Measurements from ENCODE around the gene HOXD9.

HOXD9 gene

DNA sequence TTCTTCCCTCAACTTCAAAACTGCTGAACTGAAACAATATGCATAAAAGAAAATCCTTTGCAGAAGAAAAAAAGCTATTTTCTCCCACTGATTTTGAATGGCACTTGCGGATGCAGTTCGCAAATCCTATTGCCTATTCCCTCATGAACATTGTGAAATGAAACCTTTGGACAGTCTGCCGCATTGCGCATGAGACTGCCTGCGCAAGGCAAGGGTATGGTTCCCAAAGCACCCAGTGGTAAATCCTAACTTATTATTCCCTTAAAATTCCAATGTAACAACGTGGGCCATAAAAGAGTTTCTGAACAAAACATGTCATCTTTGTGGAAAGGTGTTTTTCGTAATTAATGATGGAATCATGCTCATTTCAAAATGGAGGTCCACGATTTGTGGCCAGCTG, 15.4 kb downstream of the HOXD9 start:
- no peak for DNase-seq (ENCODE audit: low read depth, low spot score)

- no peak for DNase-seq (ENCODE audit: low read depth, low spot score)
These were observed 16.0 kb downstream of the HOXD9 start for GRCh38 chr2:176138526-176138922.

GRCh38 chr2:176138923-176139660, 16.6 kb downstream of the HOXD9 start:
- DNase-seq (ENCODE audit: low read depth, low spot score) = no peak

DNA sequence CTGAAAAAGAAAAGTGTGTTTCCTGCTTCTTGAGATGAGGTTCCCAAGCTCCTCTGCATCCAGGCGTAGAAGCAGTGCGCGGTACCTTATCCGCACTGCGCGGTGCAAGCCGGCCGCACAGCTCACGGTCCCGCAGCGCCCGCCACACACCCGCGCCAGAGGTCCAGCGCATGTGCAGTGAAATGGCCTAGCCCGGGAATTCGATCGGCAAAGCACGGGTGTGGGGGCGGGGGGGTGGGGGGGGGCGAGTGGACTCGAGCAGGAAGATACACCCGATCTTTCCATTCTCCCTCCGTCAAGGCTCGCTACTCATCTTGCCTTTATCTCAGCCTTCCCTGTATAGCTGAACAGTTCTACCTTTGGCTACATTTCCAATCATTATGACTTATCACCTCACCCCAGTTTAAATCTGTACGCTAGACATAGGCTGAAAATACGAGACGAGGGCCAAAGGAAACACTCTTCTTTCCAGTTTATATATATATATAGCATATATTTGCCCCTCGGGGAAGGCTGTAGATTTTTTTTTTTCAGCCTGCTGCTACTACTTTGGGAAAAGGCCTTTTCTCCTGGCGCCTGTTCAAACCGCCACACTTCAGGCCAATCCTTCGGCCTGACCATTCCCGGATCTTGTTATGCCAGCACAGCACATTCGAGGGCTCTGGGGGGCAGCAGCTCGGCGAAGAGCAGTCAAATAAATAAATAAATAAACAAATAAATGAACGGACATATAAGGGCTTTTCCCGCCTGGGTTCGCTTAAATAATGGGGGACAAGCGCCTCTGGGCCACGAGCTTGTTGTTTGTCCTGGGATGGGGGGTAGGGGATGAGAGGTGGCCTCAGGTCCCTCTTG, 17.4 kb downstream of the HOXD9 start:
- DNase-seq (ENCODE audit: low read depth, low spot score) = no peak

- peak; percentile 73 for DNase-seq (ENCODE audit: low read depth, low spot score)
These were observed 18.2 kb downstream of the HOXD9 start for GRCh38 chr2:176140513-176141317.

DNA sequence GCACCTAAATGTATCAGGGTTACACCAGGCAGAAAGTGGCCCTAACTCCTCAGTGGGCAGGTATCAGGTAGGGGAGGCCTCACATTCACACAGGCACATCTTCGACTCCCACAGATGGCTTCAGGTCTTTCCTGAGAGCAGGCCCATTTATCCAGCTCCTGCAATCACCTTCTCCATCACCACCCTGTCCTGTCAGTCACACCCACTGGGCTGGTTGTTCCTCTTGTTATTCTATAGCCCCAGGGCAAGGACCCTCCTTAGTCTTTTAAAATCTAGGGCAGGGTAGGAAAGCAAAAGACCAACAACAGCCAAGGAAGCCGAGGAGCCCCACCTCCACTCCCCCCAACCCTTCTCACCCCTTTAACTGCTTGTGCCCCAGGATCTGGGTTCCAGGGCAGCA, 19.8 kb downstream of the HOXD9 start:
- no peak for DNase-seq (ENCODE audit: low read depth, low spot score)

GRCh38 chr2:176145085-176145969, 22.8 kb downstream of the HOXD9 start:
- no peak for DNase-seq (ENCODE audit: low read depth, low spot score)

- DNase-seq (ENCODE audit: low read depth, low spot score) = no peak
These were observed 23.6 kb downstream of the HOXD9 start for GRCh38 chr2:176146101-176146500.

GRCh38 chr2:176146645-176147044, 24.1 kb downstream of the HOXD9 start:
- no peak for DNase-seq (ENCODE audit: low read depth, low spot score)

DNA sequence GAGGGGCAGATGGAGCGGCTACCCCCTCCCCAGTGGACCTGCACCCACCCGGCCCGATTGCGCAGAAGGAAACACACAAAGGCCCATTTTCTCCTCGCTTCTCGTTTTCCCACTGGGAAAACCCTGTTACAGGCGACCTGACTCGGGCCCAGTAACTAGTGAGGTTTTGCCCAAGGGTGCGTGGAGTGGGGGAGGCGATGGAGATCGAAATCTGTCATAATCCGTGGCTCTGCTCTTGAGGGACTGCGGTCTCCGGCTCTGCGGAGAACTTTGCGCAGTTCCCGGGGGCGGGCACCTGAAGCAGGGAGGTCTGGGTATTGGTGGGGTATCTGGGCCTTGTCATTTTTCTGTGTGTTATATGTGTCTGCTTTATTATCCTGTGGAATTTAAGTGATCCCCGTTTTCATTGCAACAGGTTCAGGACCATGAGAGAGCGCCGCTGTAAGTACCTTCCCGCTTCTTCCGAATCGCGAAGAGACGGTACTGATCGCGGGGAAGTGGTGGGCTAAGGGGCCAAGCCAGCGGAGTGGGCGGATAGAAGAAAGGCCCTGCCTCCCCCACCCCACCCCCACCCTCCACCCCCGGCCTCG, 24.8 kb downstream of the HOXD9 start:
- no peak for DNase-seq (ENCODE audit: low read depth, low spot score)

DNA sequence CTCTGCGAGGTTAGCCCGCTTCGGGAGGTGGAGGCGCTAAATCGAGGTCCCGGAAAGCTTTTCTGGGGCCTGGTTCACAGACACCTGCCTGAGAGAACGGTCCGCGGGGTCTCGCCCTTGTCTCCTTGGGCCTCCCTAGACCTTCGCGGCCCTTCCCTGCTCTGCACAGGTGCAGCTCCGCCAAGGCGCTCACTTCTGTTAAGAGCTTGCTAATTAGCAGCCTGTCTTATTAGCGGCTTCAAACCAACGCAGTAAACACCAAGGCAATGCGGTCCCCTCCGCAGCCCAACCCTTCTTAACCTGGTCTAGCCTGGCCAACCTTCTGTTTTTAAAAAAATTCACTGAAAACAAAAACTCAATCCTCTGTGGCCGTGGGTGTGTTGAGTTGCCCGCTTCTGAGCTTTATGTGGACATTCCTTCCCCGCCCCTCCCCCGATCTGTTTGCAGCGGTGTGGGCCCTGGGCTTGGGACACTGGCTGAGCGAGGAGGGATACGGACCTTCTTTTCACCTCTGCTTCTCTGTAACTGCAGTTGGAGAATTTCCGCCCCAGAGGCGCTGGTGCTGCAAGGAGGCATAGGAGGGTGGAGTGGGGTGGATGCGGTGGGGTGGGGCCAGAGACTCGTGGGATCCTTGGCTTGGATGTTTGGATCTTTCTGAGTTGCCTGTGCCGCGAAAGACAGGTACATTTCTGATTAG, 25.4 kb downstream of the HOXD9 start:
- no peak for DNase-seq (ENCODE audit: low read depth, low spot score)

DNA sequence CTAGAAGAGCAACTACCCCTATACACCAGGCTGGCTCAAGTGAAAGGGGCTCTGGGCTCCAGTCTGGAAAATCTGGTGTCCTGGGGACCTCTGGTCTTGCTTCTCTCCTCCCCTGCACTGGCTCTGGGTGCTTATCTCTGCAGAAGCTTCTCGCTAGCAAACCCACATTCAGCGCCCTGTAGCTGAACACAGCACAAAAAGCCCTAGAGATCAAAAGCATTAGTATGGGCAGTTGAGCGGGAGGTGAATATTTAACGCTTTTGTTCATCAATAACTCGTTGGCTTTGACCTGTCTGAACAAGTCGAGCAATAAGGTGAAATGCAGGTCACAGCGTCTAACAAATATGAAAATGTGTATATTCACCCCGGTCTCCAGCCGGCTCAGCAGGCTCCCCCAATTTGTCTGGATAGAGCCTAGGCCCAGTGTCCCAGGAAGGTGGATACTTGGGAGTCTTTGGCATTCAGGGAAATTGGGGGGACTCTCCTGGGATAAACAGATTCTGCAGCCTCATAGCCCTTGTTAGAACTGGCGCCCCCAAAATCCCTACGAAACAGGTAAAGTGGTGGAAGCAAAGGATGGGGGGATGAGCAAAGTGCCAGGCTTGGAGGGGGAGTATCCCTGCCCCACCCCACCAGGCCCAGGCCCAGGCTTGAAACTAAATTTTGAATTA, 26.4 kb downstream of the HOXD9 start:
- no peak for DNase-seq (ENCODE audit: low read depth, low spot score)

DNA sequence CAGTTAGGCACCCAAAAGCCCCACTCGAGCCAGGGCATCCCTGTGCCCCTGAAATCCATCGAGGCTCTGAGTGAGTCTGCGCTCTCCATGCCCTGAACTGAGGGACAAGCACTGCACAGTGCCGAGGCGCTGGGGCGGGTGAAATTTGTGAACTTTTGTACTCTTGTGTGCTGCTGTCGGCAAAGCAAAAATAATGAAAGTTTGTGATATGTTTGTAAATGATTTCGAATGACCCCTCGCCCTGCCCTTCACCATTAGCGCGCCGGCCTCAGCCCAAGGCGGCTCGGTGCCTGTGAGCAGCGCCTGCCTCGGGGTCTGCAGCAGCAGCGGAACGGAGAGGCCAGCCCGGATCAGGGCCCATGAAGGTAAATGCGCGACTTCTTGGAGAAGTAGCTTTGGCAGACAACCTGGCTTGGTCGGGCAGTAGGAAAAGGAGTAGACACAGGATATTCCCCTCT, 27.0 kb downstream of the HOXD9 start:
- DNase-seq (ENCODE audit: low read depth, low spot score) = no peak

DNA sequence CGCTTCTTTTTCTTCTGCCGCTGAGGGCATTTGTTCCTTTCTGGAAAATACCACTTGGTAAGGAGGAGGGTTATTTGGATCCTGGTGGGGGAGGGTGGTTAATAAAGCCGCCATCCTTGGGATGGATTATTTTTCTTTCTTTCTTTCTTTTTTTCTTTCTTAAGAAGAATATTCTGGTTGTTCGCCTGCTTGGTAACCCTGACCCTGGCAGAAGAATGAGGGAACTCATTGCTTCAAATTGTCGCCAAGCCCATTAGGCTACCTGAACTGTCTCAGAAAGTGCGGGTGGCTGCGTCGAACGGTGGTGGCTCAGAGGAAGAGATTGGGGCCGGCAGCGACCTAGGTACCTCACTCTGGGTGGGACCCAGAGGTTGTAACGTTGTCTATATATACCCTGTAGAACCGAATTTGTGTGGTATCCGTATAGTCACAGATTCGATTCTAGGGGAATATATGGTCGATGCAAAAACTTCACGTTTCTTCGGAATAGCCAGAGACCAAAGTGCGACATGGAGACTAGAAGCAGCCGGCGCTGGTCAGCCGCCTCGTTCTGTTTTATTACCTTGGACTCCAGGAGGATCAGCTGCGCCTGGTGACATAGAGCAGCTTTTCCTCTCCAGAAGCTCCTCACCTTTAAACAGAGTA, 27.5 kb downstream of the HOXD9 start:
- DNase-seq (ENCODE audit: low read depth, low spot score) = no peak

- no peak for DNase-seq (ENCODE audit: low read depth, low spot score)
These were observed 28.3 kb downstream of the HOXD9 start for GRCh38 chr2:176150584-176151441.

DNA sequence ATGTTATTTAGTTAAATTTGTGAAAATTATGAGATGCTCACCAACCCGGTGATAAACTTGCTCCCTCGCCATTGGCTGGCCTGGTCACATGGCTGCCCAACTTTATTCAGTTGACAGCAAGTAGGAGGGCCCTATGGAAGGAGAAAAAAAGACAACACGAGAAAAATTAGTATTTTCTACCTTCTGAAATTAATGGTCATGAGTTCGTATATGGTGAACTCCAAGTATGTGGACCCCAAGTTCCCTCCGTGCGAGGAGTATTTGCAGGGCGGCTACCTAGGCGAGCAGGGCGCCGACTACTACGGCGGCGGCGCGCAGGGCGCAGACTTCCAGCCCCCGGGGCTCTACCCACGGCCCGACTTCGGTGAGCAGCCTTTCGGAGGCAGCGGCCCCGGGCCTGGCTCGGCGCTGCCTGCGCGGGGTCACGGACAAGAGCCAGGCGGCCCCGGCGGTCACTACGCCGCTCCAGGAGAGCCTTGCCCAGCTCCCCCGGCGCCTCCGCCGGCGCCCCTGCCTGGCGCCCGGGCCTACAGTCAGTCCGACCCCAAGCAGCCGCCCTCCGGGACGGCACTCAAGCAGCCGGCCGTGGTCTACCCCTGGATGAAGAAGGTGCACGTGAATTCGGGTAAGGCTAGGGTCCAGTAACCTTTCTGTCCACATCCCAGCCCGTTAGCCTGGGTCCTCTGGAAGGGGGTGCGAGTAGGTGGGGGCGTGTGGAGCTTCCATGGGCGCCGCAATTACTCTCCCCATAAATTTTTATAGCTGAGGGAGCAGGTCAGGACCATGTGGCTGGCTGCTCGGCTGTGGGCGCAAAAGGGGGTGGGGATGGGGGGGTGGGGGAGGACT, 29.1 kb downstream of the HOXD9 start, which contains the start of gene HOXD4:
Gene HOXD4 (plus strand): TSS at position 109 of the 846 bp plus-strand sequence. CDS start 84 bp downstream, at position 193.
- no peak for DNase-seq (ENCODE audit: low read depth, low spot score)
